ENCODE measurements around the gene SRSF4. TPM values are rescaled to one million over a fixed set of nuclear protein-coding genes. Genes with fewer than 3 reads are reported as not detected.

The SRSF4 gene
- total RNA-seq, 1 experiment from 2014 or later: 62.0 TPM

GRCh38 chr1:29201595-29202051, 19.9 kb upstream of the SRSF4 start:
- H3K27ac ChIP-seq (ENCODE audit: low read length): no peak overlapping the region
- POLR2A ChIA-PET (ENCODE audit: unreplicated experiment): no interaction called here
- intact Hi-C loops (cut with micrococcal nuclease): loop anchor here (1.0 to 5.0 kb wide), 4 partner anchors 19 to 414 kb away; no protein-coding TSS in a partner anchor

GRCh38 chr1:29200906-29201594, 19.4 kb upstream of the SRSF4 start:
- Histone ChIP-seq H3K4me3 (ENCODE audit: low read length) (no peak overlapping the region), H3K79me2 (ENCODE audit: low read length) (no peaks in the 10 kb centered on the region), H3K27ac (ENCODE audit: low read length) (no peak overlapping the region), H3F3A (ENCODE audit: low read length, unreplicated experiment) (no peaks in the 10 kb centered on the region), H3K27me3 (ENCODE audit: low read length) (no peaks in the 10 kb centered on the region), H3K4me1 (ENCODE audit: insufficient read depth, low read length) (peaks cover 22% of the 10 kb centered on the region), H2AFZ (ENCODE audit: low read length) (no peak overlapping the region), H3K4me2 (ENCODE audit: low read length) (no peak overlapping the region), H3K36me3 (ENCODE audit: low read depth, low read length) (peaks cover 18% of the 10 kb centered on the region), H3K9ac (ENCODE audit: low read length) (no peak overlapping the region), H3K9me3 (ENCODE audit: low read length) (no peaks in the 10 kb centered on the region), H3K9me2 (replicated peaks; ENCODE audit: low read length) (no peaks in the 10 kb centered on the region), H4K20me1 (ENCODE audit: low read length) (no peaks in the 10 kb centered on the region)
- DNase-seq (no peak), ATAC-seq (no peak)
- TF ChIP-seq EZH2 (IDR thresholded peaks at IDR 0.05; ENCODE audit: low read length, unreplicated experiment) (no peak), EZH2phosphoT487 (IDR thresholded peaks at IDR 0.05; ENCODE audit: borderline replicate concordance, low read length) (no peak), CTCF (conservative IDR thresholded peaks at IDR 0.05; ENCODE audit: low read depth, low read length) (no peak)
- CTCF ChIA-PET: no interaction called here
- intact Hi-C loops (cut with micrococcal nuclease): loop anchor here (5.0 kb wide), 1 partner anchor 414 kb away; no protein-coding TSS in a partner anchor
- BruUV-seq (replicated peaks): no TSS peak
- POLR2A ChIA-PET (ENCODE audit: unreplicated experiment): no interaction called here

More at GRCh38 chr1:29201595-29202051, 19.9 kb upstream of the SRSF4 start:
- Histone ChIP-seq H3K4me3 (ENCODE audit: low read length) (no peak overlapping the region), H3K79me2 (ENCODE audit: low read length) (no peaks in the 10 kb centered on the region), H3K9ac (ENCODE audit: low read length) (no peak overlapping the region), H2AFZ (ENCODE audit: low read length) (no peak overlapping the region), H4K20me1 (ENCODE audit: low read length) (no peaks in the 10 kb centered on the region), H3K4me2 (ENCODE audit: low read length) (no peak overlapping the region), H3K27me3 (ENCODE audit: low read length) (no peaks in the 10 kb centered on the region), H3K36me3 (ENCODE audit: low read depth, low read length) (peaks cover 18% of the 10 kb centered on the region), H3K9me2 (replicated peaks; ENCODE audit: low read length) (no peaks in the 10 kb centered on the region), H3K9me3 (ENCODE audit: low read length) (no peaks in the 10 kb centered on the region), H3K4me1 (ENCODE audit: insufficient read depth, low read length) (peaks cover 22% of the 10 kb centered on the region), H3F3A (ENCODE audit: low read length, unreplicated experiment) (no peaks in the 10 kb centered on the region)
- TF ChIP-seq CTCF (conservative IDR thresholded peaks at IDR 0.05; ENCODE audit: low read depth, low read length) (no peak), EZH2phosphoT487 (IDR thresholded peaks at IDR 0.05; ENCODE audit: borderline replicate concordance, low read length) (no peak), EZH2 (IDR thresholded peaks at IDR 0.05; ENCODE audit: low read length, unreplicated experiment) (no peak)
- CTCF ChIA-PET: interaction anchor here (1.0 kb wide), 1 partner anchor 314 kb away, joined by 4 read pairs; no protein-coding TSS in a partner anchor
- DNase-seq (no peak), ATAC-seq (no peak)
- BruUV-seq (replicated peaks): no TSS peak

- ATAC-seq (no peak), DNase-seq (no peak)
- Histone ChIP-seq H3K36me3 (ENCODE audit: low read depth, low read length) (peaks cover 21% of the 10 kb centered on the region), H3K27me3 (ENCODE audit: low read length) (no peaks in the 10 kb centered on the region), H3F3A (ENCODE audit: low read length, unreplicated experiment) (no peaks in the 10 kb centered on the region), H3K9me3 (ENCODE audit: low read length) (no peaks in the 10 kb centered on the region), H3K27ac (ENCODE audit: low read length) (no peak overlapping the region), H4K20me1 (ENCODE audit: low read length) (no peaks in the 10 kb centered on the region), H3K4me2 (ENCODE audit: low read length) (no peak overlapping the region), H3K9ac (ENCODE audit: low read length) (no peak overlapping the region), H3K79me2 (ENCODE audit: low read length) (no peaks in the 10 kb centered on the region), H3K4me3 (ENCODE audit: low read length) (no peak overlapping the region), H3K9me2 (replicated peaks; ENCODE audit: low read length) (no peaks in the 10 kb centered on the region), H2AFZ (ENCODE audit: low read length) (no peak overlapping the region), H3K4me1 (ENCODE audit: insufficient read depth, low read length) (peaks cover 14% of the 10 kb centered on the region)
- POLR2A ChIA-PET (ENCODE audit: unreplicated experiment): interaction anchor here (0.5 to 1.5 kb wide), 2 partner anchors 16 to 313 kb away, joined by 7 to 11 read pairs; partner anchors contain the start of gene SRSF4
- CTCF ChIA-PET: interaction anchor here (0.5 to 1.8 kb wide), 3 partner anchors 16 to 316 kb away, joined by 3 to 12 read pairs (median 8); partner anchors contain the start of gene SRSF4
- no peak for TF ChIP-seq EZH2 (IDR thresholded peaks at IDR 0.05; ENCODE audit: low read length, unreplicated experiment)
- no peak for TF ChIP-seq EZH2phosphoT487 (IDR thresholded peaks at IDR 0.05; ENCODE audit: borderline replicate concordance, low read length)
- no peak for TF ChIP-seq CTCF (conservative IDR thresholded peaks at IDR 0.05; ENCODE audit: low read depth, low read length)
- intact Hi-C loops (cut with micrococcal nuclease): loop anchor here (1.0 kb wide), 1 partner anchor 316 kb away; no protein-coding TSS in a partner anchor
- BruUV-seq (replicated peaks): no TSS peak
Observed at GRCh38 chr1:29197993-29198392, 16.3 kb upstream of the SRSF4 start.
